Naive thymus-derived CD4-positive, alpha-beta T cell (primary cell): ENCODE results near the gene MYLK4. TPM values are rescaled to one million over a fixed set of nuclear protein-coding genes. Genes with fewer than 3 reads are reported as not detected.

Source experiments
- ATAC-seq: fragments of 150-1000 bp; cut with Tn5 transposase; 2 replicates; pipeline ENCODE4 v1.10.0; 2021; ENCODE audit warnings: mild to moderate bottlenecking, moderate library complexity
- CTCF ChIA-PET: fragments of 350-600 bp; sonication (Branson Sonifier 250); formaldehyde crosslinking; loops from one replicate; lab custom pipeline; 2021; ENCODE audit warnings: antibody characterized with exemption; lab: Charles Lee
- POLR2A ChIA-PET: fragments of 350-600 bp; sonication (Branson Sonifier 250); formaldehyde crosslinking; loops from one replicate; lab custom pipeline; 2021; ENCODE audit warnings: antibody characterized with exemption, inconsistent platforms; lab: Charles Lee
- DNase-seq, 9 donors: peaks; one replicate each; pipeline versions ENCODE4 v3.0.0 to v3.0.0-alpha.2; 2020 to 2022; ENCODE audit warnings: mixed read lengths in 1 of 9
- H3K27ac ChIP-seq: one replicate; pipeline ENCODE4 v1.7.0; 2013; ENCODE audit warnings: mild to moderate bottlenecking, low read depth, low read length, moderate library complexity
- H3K27me3 ChIP-seq, 2 donors: one replicate each; pipeline ENCODE4 v1.7.0; 2013; ENCODE audit warnings: low read length in 2 of 2, mild to moderate bottlenecking in 2 of 2, moderate library complexity in 2 of 2; ENCODE audit not compliant: control insufficient read depth in 2 of 2, insufficient read depth in 2 of 2
- H3K36me3 ChIP-seq, 3 experiments: 1 replicate in 2 of 3; 2 replicates in 1 of 3; pipeline ENCODE4 v1.7.0; 2013; ENCODE audit warnings: low read length in 3 of 3, mild to moderate bottlenecking in 3 of 3, moderate library complexity in 1 of 3; ENCODE audit not compliant: insufficient read depth in 3 of 3, control insufficient read depth in 2 of 3
- H3K4me1 ChIP-seq, 2 donors: one replicate each; pipeline ENCODE4 v1.7.0; 2013; ENCODE audit warnings: low read length in 2 of 2, mild to moderate bottlenecking in 2 of 2, moderate library complexity in 1 of 2; ENCODE audit not compliant: control insufficient read depth in 2 of 2, insufficient read depth in 2 of 2
- H3K4me3 ChIP-seq: 2 replicates; pipeline ENCODE4 v1.7.0; 2013; ENCODE audit warnings: mild to moderate bottlenecking, low read length
- H3K9me3 ChIP-seq, 3 experiments: 1 replicate in 2 of 3; 2 replicates in 1 of 3; pipeline ENCODE4 v1.7.0; 2013; ENCODE audit warnings: low read length in 3 of 3; ENCODE audit not compliant: control insufficient read depth in 2 of 3
- H3K27ac Mint-ChIP-seq, 9 donors: one replicate each; pipeline ENCODE4 v1.8.0; 2020 to 2022; ENCODE audit warnings: mixed read lengths in 9 of 9, mild to moderate bottlenecking in 8 of 9, moderate library complexity in 5 of 9, inconsistent platforms in 2 of 9
- H3K27me3 Mint-ChIP-seq, 5 donors: one replicate each; pipeline ENCODE4 v1.8.0; 2021 to 2022; ENCODE audit warnings: mixed read lengths in 5 of 5, mild to moderate bottlenecking in 1 of 5
- H3K36me3 Mint-ChIP-seq, 5 donors: one replicate each; pipeline ENCODE4 v1.8.0; 2020 to 2022; ENCODE audit warnings: mixed read lengths in 5 of 5, mild to moderate bottlenecking in 3 of 5, inconsistent platforms in 1 of 5
- H3K4me1 Mint-ChIP-seq, 7 donors: one replicate each; pipeline ENCODE4 v1.8.0; 2020 to 2022; ENCODE audit warnings: mixed read lengths in 7 of 7, mild to moderate bottlenecking in 3 of 7, inconsistent platforms in 1 of 7
- H3K4me3 Mint-ChIP-seq, 10 donors: one replicate each; pipeline ENCODE4 v1.8.0; 2020 to 2022; ENCODE audit warnings: mild to moderate bottlenecking in 10 of 10, mixed read lengths in 10 of 10, moderate library complexity in 6 of 10, inconsistent platforms in 2 of 10
- H3K9me3 Mint-ChIP-seq, 11 donors: one replicate each; pipeline ENCODE4 v1.8.0; 2020 to 2022; ENCODE audit warnings: mixed read lengths in 11 of 11, mild to moderate bottlenecking in 4 of 11, inconsistent platforms in 1 of 11, moderate library complexity in 1 of 11
- intact Hi-C, 2 donors: fragments of 100-400 bp; cut with micrococcal nuclease; formaldehyde crosslinking; loops; one replicate each; pipeline ENCODE4 v1.15.1; 2023
- polyA plus RNA-seq, 2 donors: library from polyadenylated mRNA; unstranded; fragments of 300-500 nt; fragmentation: Illumina TruSeq; gene quantifications; one replicate each; pipeline ENCODE4 v1.2.3, GENCODE V29; 2021
- total RNA-seq, 6 experiments: library from RNA in 5 of 6; stranded (reverse) in 5 of 6; gene quantifications; 1 replicate in 5 of 6; 2 replicates in 1 of 6; pipeline ENCODE4 v1.2.3 and lab custom pipeline; 2021 to 2026

Gene MYLK4
- total and polyA plus RNA-seq, 7 experiments from 2014 or later: 0.23 to 1.6 (median 0.34) TPM; not detected in 1

- H3K4me3 ChIP-seq: no peak overlapping the region
- H3K27me3 ChIP-seq: no peaks in the 10 kb centered on the region
- POLR2A ChIA-PET: no interaction called here
- H3K27ac ChIP-seq: no peak overlapping the region
- H3K9me3 ChIP-seq: no peaks in the 10 kb centered on the region
- no peak overlapping the region for H3K4me3 Mint-ChIP-seq
- H3K27me3 Mint-ChIP-seq: no peaks in the 10 kb centered on the region
- no peak for DNase-seq
- intact Hi-C loops: loop anchor here in 1 of 2 donors (2.0 kb wide), 1 partner anchor 14 kb away; no protein-coding TSS in a partner anchor
- no peaks in the 10 kb centered on the region for H3K9me3 Mint-ChIP-seq
- CTCF ChIA-PET: interaction anchor here (1.0 to 1.7 kb wide), 2 partner anchors 13 to 15 kb away, joined by 3 to 7 read pairs; no protein-coding TSS in a partner anchor
- no peak for ATAC-seq
- peaks cover 12 to 66% (median 22%) of the 10 kb centered on the region in 5 donors for H3K36me3 Mint-ChIP-seq
- peaks cover 0 to 77% (median 3%) of the 10 kb centered on the region in 3 experiments for H3K36me3 ChIP-seq
- peaks cover 22 to 41% (median 27%) of the 10 kb centered on the region in 7 donors for H3K4me1 Mint-ChIP-seq
- H3K27ac Mint-ChIP-seq: peak overlapping the region in 3 of 9 donors; percentile 38 to 77 (median 45)
- no peaks in the 10 kb centered on the region for H3K4me1 ChIP-seq
Observed at GRCh38 chr6:2782825-2783187, 32.1 kb upstream of the MYLK4 start.

- Mint-ChIP-seq H3K4me1 (peaks cover 26 to 46% (median 31%) of the 10 kb centered on the region in 7 donors), H3K9me3 (no peaks in the 10 kb centered on the region), H3K36me3 (peaks cover 7 to 65% (median 19%) of the 10 kb centered on the region in 5 donors), H3K27me3 (no peaks in the 10 kb centered on the region), H3K27ac (no peak overlapping the region), H3K4me3 (no peak overlapping the region)
- no peak for DNase-seq
- Histone ChIP-seq H3K4me3 (no peak overlapping the region), H3K36me3 (peaks cover 0 to 75% (median 3%) of the 10 kb centered on the region in 3 experiments), H3K27ac (no peak overlapping the region), H3K4me1 (no peaks in the 10 kb centered on the region), H3K27me3 (no peaks in the 10 kb centered on the region), H3K9me3 (no peaks in the 10 kb centered on the region)
- ChIA-PET POLR2A (no interaction called here), CTCF (interaction anchor here (1.7 kb wide), 1 partner anchor 13 kb away, joined by 7 read pairs; no protein-coding TSS in a partner anchor)
- intact Hi-C loops: loop anchor here in 1 of 2 donors (2.0 kb wide), 1 partner anchor 14 kb away; no protein-coding TSS in a partner anchor
- ATAC-seq: no peak
Observed at GRCh38 chr6:2782356-2782708, 31.6 kb upstream of the MYLK4 start.

GRCh38 chr6:2781685-2782355 lies 31.1 kb upstream of the MYLK4 start:
- Mint-ChIP-seq H3K27me3 (no peaks in the 10 kb centered on the region), H3K4me3 (no peak overlapping the region), H3K27ac (peak overlapping the region in 3 of 9 donors; percentile 29 to 51 (median 48)), H3K36me3 (peaks cover 4 to 60% (median 16%) of the 10 kb centered on the region in 5 donors), H3K4me1 (peaks cover 26 to 47% (median 34%) of the 10 kb centered on the region in 7 donors), H3K9me3 (no peaks in the 10 kb centered on the region)
- Histone ChIP-seq H3K4me3 (no peak overlapping the region), H3K9me3 (no peaks in the 10 kb centered on the region), H3K27ac (no peak overlapping the region), H3K36me3 (peaks cover 0 to 75% (median 3%) of the 10 kb centered on the region in 3 experiments), H3K27me3 (no peaks in the 10 kb centered on the region), H3K4me1 (no peaks in the 10 kb centered on the region)
- no peak for DNase-seq
- intact Hi-C loops: loop anchor here in 1 of 2 donors (2.0 kb wide), 1 partner anchor 13 kb away; no protein-coding TSS in a partner anchor
- CTCF ChIA-PET: no interaction called here
- no peak for ATAC-seq
- POLR2A ChIA-PET: no interaction called here

GRCh38 chr6:2780102-2780737 lies 29.5 kb upstream of the MYLK4 start:
- Mint-ChIP-seq H3K36me3 (peaks cover 5 to 53% (median 15%) of the 10 kb centered on the region in 5 donors), H3K4me3 (no peak overlapping the region), H3K27ac (no peak overlapping the region), H3K27me3 (no peaks in the 10 kb centered on the region), H3K9me3 (no peaks in the 10 kb centered on the region), H3K4me1 (peaks cover 31 to 55% (median 43%) of the 10 kb centered on the region in 7 donors)
- POLR2A ChIA-PET: no interaction called here
- DNase-seq (no peak), ATAC-seq (no peak)
- Histone ChIP-seq H3K4me3 (no peak overlapping the region), H3K9me3 (no peaks in the 10 kb centered on the region), H3K27ac (no peak overlapping the region), H3K27me3 (no peaks in the 10 kb centered on the region), H3K36me3 (peaks cover 0 to 69% (median 3%) of the 10 kb centered on the region in 3 experiments), H3K4me1 (no peaks in the 10 kb centered on the region)
- intact Hi-C loops: no loop called here
- CTCF ChIA-PET: no interaction called here

GRCh38 chr6:2777249-2777648 lies 26.5 kb upstream of the MYLK4 start:
- Histone ChIP-seq H3K27ac (no peak overlapping the region), H3K4me1 (no peaks in the 10 kb centered on the region), H3K9me3 (no peaks in the 10 kb centered on the region), H3K4me3 (no peak overlapping the region), H3K27me3 (no peaks in the 10 kb centered on the region), H3K36me3 (peaks cover 0 to 70% (median 8%) of the 10 kb centered on the region in 3 experiments)
- DNase-seq: no peak
- ChIA-PET POLR2A (interaction anchor here (1.3 to 3.9 kb wide), 2 partner anchors 10 to 17 kb away, joined by 3 to 16 read pairs; partner anchors contain the start of gene WRNIP1), CTCF (no interaction called here)
- H3K27ac Mint-ChIP-seq: no peak overlapping the region
- H3K27me3 Mint-ChIP-seq: no peaks in the 10 kb centered on the region
- H3K9me3 Mint-ChIP-seq: no peaks in the 10 kb centered on the region
- peaks cover 23 to 57% (median 51%) of the 10 kb centered on the region in 7 donors for H3K4me1 Mint-ChIP-seq
- intact Hi-C loops: no loop called here
- ATAC-seq: no peak
- H3K36me3 Mint-ChIP-seq: peaks cover 10 to 57% (median 15%) of the 10 kb centered on the region in 5 donors
- H3K4me3 Mint-ChIP-seq: no peak overlapping the region

- Mint-ChIP-seq H3K4me1 (peaks cover 27 to 71% (median 63%) of the 10 kb centered on the region in 7 donors), H3K36me3 (peaks cover 9 to 51% (median 18%) of the 10 kb centered on the region in 5 donors), H3K4me3 (no peak overlapping the region), H3K9me3 (no peaks in the 10 kb centered on the region), H3K27ac (peak overlapping the region in 2 of 9 donors; percentile 29 to 40), H3K27me3 (no peaks in the 10 kb centered on the region)
- H3K9me3 ChIP-seq: no peaks in the 10 kb centered on the region
- H3K4me1 ChIP-seq: peaks cover 0 to 4% of the 10 kb centered on the region in 2 donors
- ATAC-seq (no peak), DNase-seq (no peak)
- POLR2A ChIA-PET: interaction anchor here (3.9 kb wide), 1 partner anchor 8 kb away, joined by 16 read pairs; the partner anchor contains the start of gene WRNIP1
- no peak overlapping the region for H3K27ac ChIP-seq
- peaks cover 4 to 59% (median 5%) of the 10 kb centered on the region in 3 experiments for H3K36me3 ChIP-seq
- H3K27me3 ChIP-seq: no peaks in the 10 kb centered on the region
- CTCF ChIA-PET: interaction anchor here (0.6 to 2.1 kb wide), 3 partner anchors 13 to 279 kb away, joined by 3 to 5 read pairs (median 3); no protein-coding TSS in a partner anchor
- no peak overlapping the region for H3K4me3 ChIP-seq
- intact Hi-C loops: no loop called here
Observed at GRCh38 chr6:2775003-2775402, 24.3 kb upstream of the MYLK4 start.
